ENCODE measurements around the gene SEC24B.

DNA sequence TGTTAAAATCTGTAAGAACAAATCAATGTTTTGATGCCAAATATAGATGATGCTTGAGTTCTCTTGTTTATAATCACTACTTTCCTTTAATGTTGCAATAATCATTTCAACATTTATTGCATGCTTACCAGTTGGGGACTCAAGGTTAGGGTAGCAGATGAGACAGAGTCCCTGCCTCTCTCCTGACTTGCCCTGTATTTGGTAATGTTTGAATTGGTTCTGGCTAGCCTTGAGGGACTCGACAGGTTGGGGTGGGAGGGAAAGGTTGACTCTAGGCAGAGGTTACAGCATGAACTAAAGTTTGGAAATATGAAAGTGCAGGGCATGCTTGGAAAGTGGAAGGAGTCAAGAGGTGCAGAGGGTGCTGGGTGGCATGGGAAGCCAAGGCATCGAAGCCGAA is 2.0 kb downstream of the SEC24B start:
- TF ChIP-seq, protein P1, sequence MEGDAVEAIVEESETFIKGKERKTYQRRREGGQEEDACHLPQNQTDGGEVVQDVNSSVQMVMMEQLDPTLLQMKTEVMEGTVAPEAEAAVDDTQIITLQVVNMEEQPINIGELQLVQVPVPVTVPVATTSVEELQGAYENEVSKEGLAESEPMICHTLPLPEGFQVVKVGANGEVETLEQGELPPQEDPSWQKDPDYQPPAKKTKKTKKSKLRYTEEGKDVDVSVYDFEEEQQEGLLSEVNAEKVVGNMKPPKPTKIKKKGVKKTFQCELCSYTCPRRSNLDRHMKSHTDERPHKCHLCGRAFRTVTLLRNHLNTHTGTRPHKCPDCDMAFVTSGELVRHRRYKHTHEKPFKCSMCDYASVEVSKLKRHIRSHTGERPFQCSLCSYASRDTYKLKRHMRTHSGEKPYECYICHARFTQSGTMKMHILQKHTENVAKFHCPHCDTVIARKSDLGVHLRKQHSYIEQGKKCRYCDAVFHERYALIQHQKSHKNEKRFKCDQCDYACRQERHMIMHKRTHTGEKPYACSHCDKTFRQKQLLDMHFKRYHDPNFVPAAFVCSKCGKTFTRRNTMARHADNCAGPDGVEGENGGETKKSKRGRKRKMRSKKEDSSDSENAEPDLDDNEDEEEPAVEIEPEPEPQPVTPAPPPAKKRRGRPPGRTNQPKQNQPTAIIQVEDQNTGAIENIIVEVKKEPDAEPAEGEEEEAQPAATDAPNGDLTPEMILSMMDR (IDR thresholded peaks at IDR 0.05): no peak
- TF ChIP-seq POLR2A (IDR thresholded peaks at IDR 0.05): no peak
